Measurements from ENCODE around the gene PHF20. TPM values are rescaled to one million over a fixed set of nuclear protein-coding genes. Genes with fewer than 3 reads are reported as not detected.
"Not testable (repeated sequence)": the region's sequence is repeated elsewhere in the genome, so short reads cannot be mapped to it uniquely, and the experiment has no call there.

Gene PHF20
- total RNA-seq, 1 donor from 2014 or later = 46.5 TPM

DNA sequence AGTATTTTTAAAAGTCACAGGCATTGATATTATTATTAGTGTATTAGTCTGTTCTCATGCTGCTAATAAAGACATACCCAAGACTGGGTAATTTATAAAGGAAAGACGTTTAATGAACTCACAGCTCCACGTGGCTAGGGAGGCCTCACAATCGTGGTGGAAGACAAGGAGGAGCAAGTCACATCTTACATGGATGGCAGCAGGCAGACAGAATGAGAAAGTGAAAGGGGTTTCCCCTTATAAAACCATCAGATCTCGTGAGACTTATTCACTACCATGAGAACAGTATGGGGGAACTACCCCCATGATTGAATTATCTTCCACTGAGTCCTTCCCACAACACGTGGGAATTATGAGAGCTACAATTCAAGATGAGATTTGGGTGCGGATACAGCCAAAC, 187.5 kb downstream of the PHF20 start:
- intact Hi-C loops (cut with micrococcal nuclease) = not testable (repeated sequence)

- intact Hi-C loops (cut with micrococcal nuclease) = no loop called here
Observed at GRCh38 chr20:35963878-35964277, 192.1 kb downstream of the PHF20 start.

DNA sequence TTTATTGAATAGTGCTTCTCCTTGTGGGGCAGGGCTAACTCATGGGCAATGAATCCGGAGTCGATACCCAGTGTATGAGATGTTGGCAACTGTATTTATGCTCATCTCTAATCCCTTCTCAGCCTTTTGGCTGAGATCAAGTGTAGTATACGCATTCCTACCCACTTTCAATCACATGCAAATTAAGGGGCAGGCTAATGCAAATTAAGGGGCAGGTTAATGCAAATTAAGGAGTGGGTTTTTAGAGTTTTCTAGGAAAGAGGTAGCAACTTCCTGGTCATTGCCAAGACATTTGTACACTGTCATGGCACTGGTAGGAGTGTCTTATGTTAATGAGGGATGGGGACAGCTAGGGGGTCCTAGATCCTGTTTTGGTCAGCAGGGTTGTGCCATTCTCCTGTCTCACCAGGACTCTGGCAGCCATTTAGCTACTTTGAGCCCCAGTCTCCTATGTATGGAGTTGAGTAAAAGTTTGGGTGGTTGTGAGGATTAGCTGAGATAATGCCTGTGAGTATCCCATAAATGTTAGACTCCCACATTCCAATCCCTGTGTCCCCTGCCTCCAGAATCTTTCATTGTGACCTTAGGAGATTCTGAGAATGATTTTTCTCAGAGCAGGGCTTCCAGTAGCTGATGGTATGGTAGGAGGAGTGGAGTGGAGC, 196.3 kb downstream of the PHF20 start, which contains the start of gene CNBD2:
CNBD2 (plus strand) TSS at position 612 of the 662 bp plus-strand sequence. CDS start 173 bp downstream, outside the sequence.
- intact Hi-C loops (cut with micrococcal nuclease) = no loop called here

DNA sequence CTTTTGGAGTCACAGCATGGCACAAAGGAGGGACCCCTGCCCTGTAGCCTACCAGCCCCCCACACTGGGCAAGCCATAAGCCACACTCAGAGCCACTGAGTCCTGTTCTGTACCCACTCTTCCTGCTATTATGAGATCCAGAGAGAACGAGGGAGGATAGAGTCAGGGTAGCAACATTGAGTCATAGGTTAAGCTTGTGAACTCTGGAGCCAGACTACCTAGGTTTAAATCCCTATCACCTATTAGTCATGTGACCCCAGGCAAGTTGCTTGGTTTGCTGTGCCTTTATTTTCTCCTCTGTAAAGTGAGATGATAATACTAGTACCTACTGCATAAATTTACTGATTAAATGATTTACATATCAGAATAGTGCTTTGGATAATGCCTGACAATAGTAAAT, 197.1 kb downstream of the PHF20 start:
- intact Hi-C loops (cut with micrococcal nuclease) = no loop called here

DNA sequence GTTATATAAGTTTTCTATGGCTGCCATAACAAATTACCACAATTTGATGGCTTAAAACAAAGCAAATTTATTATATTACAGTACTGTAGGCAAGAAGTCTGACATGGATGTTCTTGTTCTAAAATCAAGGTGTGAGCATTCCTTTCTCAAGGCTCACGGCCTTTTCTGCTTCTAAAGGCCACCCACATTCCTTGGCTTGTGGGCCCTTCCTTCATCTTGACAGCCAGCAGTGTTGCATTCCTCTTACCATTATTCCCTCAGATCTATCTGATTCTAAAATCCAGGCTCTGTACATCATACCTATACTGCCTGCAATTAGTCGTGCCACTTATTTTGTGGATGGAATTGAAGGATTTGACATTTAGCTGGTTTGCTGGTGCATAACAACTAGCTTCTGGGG, 200.2 kb downstream of the PHF20 start:
- intact Hi-C loops (cut with micrococcal nuclease) = no loop called here

DNA sequence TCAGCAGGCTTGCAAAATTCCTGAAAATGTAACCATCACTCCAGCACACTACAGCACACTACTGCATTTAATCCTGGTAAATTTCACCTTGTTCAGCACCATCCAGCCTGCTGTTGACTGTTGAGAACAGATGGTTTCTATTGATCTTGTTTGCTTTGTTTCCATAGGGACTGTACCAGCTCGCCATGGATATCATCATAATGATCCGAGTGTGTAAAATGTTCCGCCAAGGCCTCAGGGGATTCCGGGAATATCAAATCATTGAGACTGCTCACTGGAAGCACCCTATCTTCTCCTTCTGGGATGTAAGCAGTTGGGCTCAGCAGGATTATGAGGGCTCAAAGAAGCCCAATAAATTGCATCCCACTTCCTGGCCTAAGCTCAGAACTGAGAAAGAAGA, 200.6 kb downstream of the PHF20 start:
- intact Hi-C loops (cut with micrococcal nuclease) = no loop called here

GRCh38 chr20:35974256-35974655, 202.4 kb downstream of the PHF20 start:
- intact Hi-C loops (cut with micrococcal nuclease) = no loop called here

GRCh38 chr20:35975576-35976373, 204.0 kb downstream of the PHF20 start:
- intact Hi-C loops (cut with micrococcal nuclease) = no loop called here

DNA sequence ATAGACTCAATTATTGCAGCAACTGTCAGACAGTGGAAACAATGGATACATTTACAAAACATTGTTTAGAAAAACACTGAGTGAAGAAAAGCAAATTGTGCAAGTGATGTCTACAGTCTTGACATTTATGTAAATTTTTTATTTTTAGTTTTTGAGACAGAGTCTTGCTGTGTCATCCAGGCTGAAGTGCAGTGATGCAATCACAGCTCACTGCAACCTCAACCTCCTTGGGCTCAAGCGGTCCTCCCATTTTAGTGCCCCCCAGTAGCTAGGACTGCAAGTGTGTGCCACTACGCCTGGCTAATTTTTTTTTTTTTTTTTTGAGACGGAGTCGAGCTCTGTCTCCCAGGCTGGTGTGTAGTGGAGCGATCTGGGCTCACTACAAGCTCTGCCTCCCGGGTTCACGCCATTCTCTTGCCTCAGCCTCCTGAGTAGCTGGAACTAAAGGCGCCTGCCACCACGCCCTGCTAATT, 206.3 kb downstream of the PHF20 start:
- intact Hi-C loops (cut with micrococcal nuclease) = no loop called here

- intact Hi-C loops (cut with micrococcal nuclease) = no loop called here
Observed at GRCh38 chr20:35979544-35979943, 207.7 kb downstream of the PHF20 start.

- intact Hi-C loops (cut with micrococcal nuclease) = no loop called here
Observed at GRCh38 chr20:35981969-35982368, 210.2 kb downstream of the PHF20 start.

GRCh38 chr20:35984382-35984781, 212.6 kb downstream of the PHF20 start:
- intact Hi-C loops (cut with micrococcal nuclease) = no loop called here

DNA sequence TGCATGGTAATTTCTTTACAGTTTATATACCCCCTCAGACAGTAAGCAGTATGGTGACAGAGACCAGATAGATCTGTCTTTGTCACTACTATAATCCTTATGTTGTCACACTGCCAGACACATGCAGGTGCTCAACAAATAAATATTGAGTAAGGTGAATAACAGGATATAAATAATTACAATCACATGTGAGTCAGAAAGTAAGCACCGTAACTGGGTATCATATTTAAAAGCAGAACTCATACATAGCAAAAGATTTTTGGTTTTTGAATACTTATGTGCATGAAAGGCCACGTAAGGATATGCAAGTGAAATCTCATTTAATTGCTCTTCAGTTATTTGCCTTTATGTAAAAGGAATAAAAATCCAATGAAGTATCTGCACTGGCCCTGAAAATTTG, 214.0 kb downstream of the PHF20 start:
- intact Hi-C loops (cut with micrococcal nuclease) = no loop called here

DNA sequence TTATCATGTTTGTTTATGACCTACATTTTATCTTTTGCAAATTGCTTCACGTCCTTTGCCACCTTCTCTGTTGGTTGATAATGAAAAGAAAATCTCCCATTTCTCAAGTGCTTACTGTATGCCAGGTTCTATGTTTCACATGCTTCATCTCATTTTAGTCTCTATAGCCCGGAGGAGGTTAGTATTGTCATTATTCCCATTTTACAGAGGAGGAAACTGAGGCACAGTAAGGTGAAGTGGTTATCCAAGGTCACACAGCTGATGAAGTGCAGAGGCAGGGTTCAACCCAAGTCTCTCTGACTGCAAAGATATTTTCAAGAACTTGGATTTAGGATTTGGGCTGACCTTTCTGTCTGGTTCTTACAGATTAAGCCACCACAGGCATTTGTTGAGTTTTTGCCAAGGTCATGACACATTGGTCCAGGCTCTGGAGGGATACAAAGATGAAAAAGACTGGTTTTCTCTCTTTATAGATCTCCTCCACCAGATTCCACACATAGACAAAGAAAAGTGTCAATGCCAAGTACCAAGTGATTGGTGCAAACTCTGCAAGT, 217.2 kb downstream of the PHF20 start:
- intact Hi-C loops (cut with micrococcal nuclease) = no loop called here

GRCh38 chr20:35991142-35991771, 219.4 kb downstream of the PHF20 start:
- intact Hi-C loops (cut with micrococcal nuclease) = no loop called here

- intact Hi-C loops (cut with micrococcal nuclease) = no loop called here
Observed at GRCh38 chr20:35992713-35993335, 221.0 kb downstream of the PHF20 start.

GRCh38 chr20:35994994-35995453, 223.2 kb downstream of the PHF20 start:
- intact Hi-C loops (cut with micrococcal nuclease) = loop anchor here (1.0 kb wide), 2 partner anchors 143 to 204 kb away; no protein-coding TSS in a partner anchor

DNA sequence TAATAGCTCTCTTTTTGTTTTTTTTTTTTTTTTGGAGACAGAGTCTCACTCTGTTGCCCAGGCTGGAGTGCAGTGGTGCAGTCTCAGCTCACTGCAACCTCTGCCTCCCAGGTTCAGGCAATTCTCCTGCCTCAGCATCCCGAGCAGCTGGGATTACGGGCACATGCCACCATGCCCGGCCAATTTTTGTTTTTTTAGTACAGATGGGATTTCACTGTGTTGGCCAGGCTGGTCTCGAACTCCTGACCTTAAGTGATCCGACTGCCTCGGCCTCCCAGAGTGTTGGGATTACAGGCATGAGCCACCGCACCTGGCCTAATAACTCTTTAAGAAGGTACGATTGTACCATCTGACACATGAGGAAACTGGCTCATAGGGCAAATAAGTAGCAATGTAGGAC, 224.7 kb downstream of the PHF20 start:
- intact Hi-C loops (cut with micrococcal nuclease) = not testable (repeated sequence)

All from T-helper 2 cell treated with Interferon-gamma antibody and Interleukin-4, amounts not matched to agents 100 ng/mL and 5 ng/mL, for 36 hours (primary cell).